ENCODE results near the gene SORCS1. TPM values are rescaled to one million over a fixed set of nuclear protein-coding genes. Genes with fewer than 3 reads are reported as not detected.
"Not testable (repeated sequence)": the region's sequence is repeated elsewhere in the genome, so short reads cannot be mapped to it uniquely, and the experiment has no call there.

The SORCS1 gene
- total RNA-seq, 1 donor from 2014 or later = not detected

GRCh38 chr10:106931853-106932249 lies 232.7 kb downstream of the SORCS1 start:
- TF ChIP-seq, protein P1, sequence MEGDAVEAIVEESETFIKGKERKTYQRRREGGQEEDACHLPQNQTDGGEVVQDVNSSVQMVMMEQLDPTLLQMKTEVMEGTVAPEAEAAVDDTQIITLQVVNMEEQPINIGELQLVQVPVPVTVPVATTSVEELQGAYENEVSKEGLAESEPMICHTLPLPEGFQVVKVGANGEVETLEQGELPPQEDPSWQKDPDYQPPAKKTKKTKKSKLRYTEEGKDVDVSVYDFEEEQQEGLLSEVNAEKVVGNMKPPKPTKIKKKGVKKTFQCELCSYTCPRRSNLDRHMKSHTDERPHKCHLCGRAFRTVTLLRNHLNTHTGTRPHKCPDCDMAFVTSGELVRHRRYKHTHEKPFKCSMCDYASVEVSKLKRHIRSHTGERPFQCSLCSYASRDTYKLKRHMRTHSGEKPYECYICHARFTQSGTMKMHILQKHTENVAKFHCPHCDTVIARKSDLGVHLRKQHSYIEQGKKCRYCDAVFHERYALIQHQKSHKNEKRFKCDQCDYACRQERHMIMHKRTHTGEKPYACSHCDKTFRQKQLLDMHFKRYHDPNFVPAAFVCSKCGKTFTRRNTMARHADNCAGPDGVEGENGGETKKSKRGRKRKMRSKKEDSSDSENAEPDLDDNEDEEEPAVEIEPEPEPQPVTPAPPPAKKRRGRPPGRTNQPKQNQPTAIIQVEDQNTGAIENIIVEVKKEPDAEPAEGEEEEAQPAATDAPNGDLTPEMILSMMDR (IDR thresholded peaks at IDR 0.05; ENCODE audit: insufficient read depth, low read length, severe bottlenecking) = no peak
- FAIRE-seq = no peak

GRCh38 chr10:106931159-106931852 lies 233.2 kb downstream of the SORCS1 start:
- no peak overlapping the region for H3K4me3 ChIP-seq (ENCODE audit: low read depth, low read length)
- FAIRE-seq = no peak
- TF ChIP-seq, protein P1 (IDR thresholded peaks at IDR 0.05; ENCODE audit: insufficient read depth, low read length, severe bottlenecking) = no peak
- no peaks in the 10 kb centered on the region for H3K27me3 ChIP-seq (ENCODE audit: control insufficient read depth, insufficient read depth, low read length)
- DNase-seq (ENCODE audit: low read depth) = no peak
- no peaks in the 10 kb centered on the region for H3K36me3 ChIP-seq (ENCODE audit: control insufficient read depth, insufficient read depth, low read length)

More at GRCh38 chr10:106931853-106932249, 232.7 kb downstream of the SORCS1 start:
- no peaks in the 10 kb centered on the region for H3K27me3 ChIP-seq (ENCODE audit: control insufficient read depth, insufficient read depth, low read length)
- DNase-seq (ENCODE audit: low read depth) = no peak
- H3K36me3 ChIP-seq (ENCODE audit: control insufficient read depth, insufficient read depth, low read length) = no peaks in the 10 kb centered on the region
- H3K4me3 ChIP-seq (ENCODE audit: low read depth, low read length) = no peak overlapping the region

GRCh38 chr10:106930751-106931150 lies 233.8 kb downstream of the SORCS1 start:
- DNase-seq (ENCODE audit: low read depth) (no peak), FAIRE-seq (no peak)
- TF ChIP-seq, protein P1 (IDR thresholded peaks at IDR 0.05; ENCODE audit: insufficient read depth, low read length, severe bottlenecking) = no peak
- Histone ChIP-seq H3K27me3 (ENCODE audit: control insufficient read depth, insufficient read depth, low read length) (no peaks in the 10 kb centered on the region), H3K36me3 (ENCODE audit: control insufficient read depth, insufficient read depth, low read length) (no peaks in the 10 kb centered on the region), H3K4me3 (ENCODE audit: low read depth, low read length) (no peak overlapping the region)

- FAIRE-seq (no peak), DNase-seq (ENCODE audit: low read depth) (no peak)
- Histone ChIP-seq H3K4me3 (ENCODE audit: low read depth, low read length) (no peak overlapping the region), H3K27me3 (ENCODE audit: control insufficient read depth, insufficient read depth, low read length) (no peaks in the 10 kb centered on the region), H3K36me3 (ENCODE audit: control insufficient read depth, insufficient read depth, low read length) (no peaks in the 10 kb centered on the region)
- TF ChIP-seq, protein P1 (IDR thresholded peaks at IDR 0.05; ENCODE audit: insufficient read depth, low read length, severe bottlenecking) = no peak
Observed at GRCh38 chr10:106929291-106929895, 235.1 kb downstream of the SORCS1 start.

DNA sequence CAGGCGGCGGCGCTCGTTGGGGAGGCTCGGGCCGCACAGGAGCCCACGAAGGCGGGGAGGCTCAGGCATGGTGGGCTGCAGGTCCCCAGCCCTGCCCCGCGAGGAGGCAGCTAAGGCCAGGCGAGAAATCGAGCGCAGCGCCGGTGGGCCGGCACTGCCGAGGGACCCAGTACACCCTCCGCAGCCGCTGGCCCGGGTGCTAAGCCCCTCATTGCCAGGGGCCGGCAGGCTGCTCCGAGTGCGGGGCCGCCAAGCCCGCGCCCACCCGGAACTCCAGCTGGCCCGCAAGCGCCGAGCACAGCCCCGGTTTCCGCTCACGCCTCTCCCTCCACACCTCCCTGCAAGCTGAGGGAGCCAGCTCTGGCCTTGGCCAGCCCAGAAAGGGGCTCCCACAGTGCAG lies 236.4 kb downstream of the SORCS1 start:
- DNase-seq (ENCODE audit: low read depth); H3K36me3 ChIP-seq (ENCODE audit: control insufficient read depth, insufficient read depth, low read length); H3K27me3 ChIP-seq (ENCODE audit: control insufficient read depth, insufficient read depth, low read length); FAIRE-seq; H3K4me3 ChIP-seq (ENCODE audit: low read depth, low read length): not testable (repeated sequence)

GRCh38 chr10:106925191-106925590 lies 239.3 kb downstream of the SORCS1 start:
- Histone ChIP-seq H3K4me3 (ENCODE audit: low read depth, low read length) (no peak overlapping the region), H3K27me3 (ENCODE audit: control insufficient read depth, insufficient read depth, low read length) (no peaks in the 10 kb centered on the region), H3K36me3 (ENCODE audit: control insufficient read depth, insufficient read depth, low read length) (no peaks in the 10 kb centered on the region)
- TF ChIP-seq, protein P1 (IDR thresholded peaks at IDR 0.05; ENCODE audit: insufficient read depth, low read length, severe bottlenecking) = no peak
- no peak for DNase-seq (ENCODE audit: low read depth)
- no peak for FAIRE-seq
